Measurements from ENCODE around the gene CACNA1S.

Gene CACNA1S

DNA sequence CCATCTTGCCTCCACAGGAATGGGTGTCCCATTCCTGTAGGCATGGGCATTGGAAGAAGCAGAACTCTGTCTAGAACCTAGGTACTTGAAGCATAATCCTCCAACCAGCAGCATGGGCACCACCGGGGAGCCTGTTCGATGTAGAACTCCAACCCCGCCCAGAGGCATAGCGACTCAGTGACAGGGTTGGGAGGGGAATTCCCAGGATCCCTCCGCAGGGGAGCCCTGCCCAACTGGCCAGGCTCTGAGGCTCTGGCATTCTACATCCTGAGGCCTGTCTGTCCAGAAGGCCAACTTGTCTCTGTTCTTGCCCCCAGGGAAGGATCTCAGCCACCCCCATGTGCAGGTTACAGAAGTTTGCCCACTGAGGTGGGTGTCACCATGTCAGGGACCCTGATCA is 38.2 kb downstream of the CACNA1S start:
- no peak overlapping the region for H4K8ac ChIP-seq (ENCODE audit: low read depth, low read length)
- no peak overlapping the region for H3K27ac ChIP-seq (ENCODE audit: low read depth, low read length)
- H3K4me2 ChIP-seq (ENCODE audit: low read length) = no peak overlapping the region
- H3K79me2 ChIP-seq (ENCODE audit: control insufficient read depth, insufficient read depth, low read length, poor library complexity) = no peaks in the 10 kb centered on the region
- no peak overlapping the region for H2BK5ac ChIP-seq (ENCODE audit: low read depth, low read length, poor library complexity)
- no peak overlapping the region for H2AK5ac ChIP-seq (ENCODE audit: low read length)
- no peaks in the 10 kb centered on the region for H3K79me1 ChIP-seq (ENCODE audit: low read length)
- WGBS (ENCODE audit: extremely low coverage, insufficient coverage, insufficient read length) = no CpG with 5 or more reads among the region's 5 CpGs
- no peaks in the 10 kb centered on the region for H3K4me1 ChIP-seq (ENCODE audit: control insufficient read depth in 1 of 2, insufficient read depth in 2 of 2, low read length in 2 of 2)
- H3K36me3 ChIP-seq (ENCODE audit: control insufficient read depth in 1 of 2, insufficient read depth in 2 of 2, low read length in 2 of 2) = no peaks in the 10 kb centered on the region
- H2BK120ac ChIP-seq (ENCODE audit: insufficient read depth, low read length, poor library complexity) = no peak overlapping the region
- H3K9ac ChIP-seq (ENCODE audit: low read length) = no peak overlapping the region
- no peak overlapping the region for H4K12ac ChIP-seq (ENCODE audit: low read depth, low read length)
- no peak overlapping the region for H4K91ac ChIP-seq (ENCODE audit: low read depth, low read length)
- H2AFZ ChIP-seq (ENCODE audit: insufficient read depth, low read length, poor library complexity) = no peak overlapping the region
- no peak overlapping the region for H3K18ac ChIP-seq (ENCODE audit: low read length)
- H2BK12ac ChIP-seq (ENCODE audit: low read length) = no peak overlapping the region
- H3K14ac ChIP-seq (ENCODE audit: low read length) = no peak overlapping the region
- H3K9me3 ChIP-seq (ENCODE audit: insufficient read depth, low read depth, low read length) = peaks cover 2% of the 10 kb centered on the region
- H3K4ac ChIP-seq (ENCODE audit: low read depth, low read length) = no peak overlapping the region
- DNase-seq = peak in 1 of 2 donors; percentile 12
- no peak overlapping the region for H3K4me3 ChIP-seq (ENCODE audit: low read depth, low read length)
- H3K27me3 ChIP-seq (ENCODE audit: insufficient read depth, low read length) = no peaks in the 10 kb centered on the region
- H3K23ac ChIP-seq (ENCODE audit: low read length) = no peak overlapping the region

DNA sequence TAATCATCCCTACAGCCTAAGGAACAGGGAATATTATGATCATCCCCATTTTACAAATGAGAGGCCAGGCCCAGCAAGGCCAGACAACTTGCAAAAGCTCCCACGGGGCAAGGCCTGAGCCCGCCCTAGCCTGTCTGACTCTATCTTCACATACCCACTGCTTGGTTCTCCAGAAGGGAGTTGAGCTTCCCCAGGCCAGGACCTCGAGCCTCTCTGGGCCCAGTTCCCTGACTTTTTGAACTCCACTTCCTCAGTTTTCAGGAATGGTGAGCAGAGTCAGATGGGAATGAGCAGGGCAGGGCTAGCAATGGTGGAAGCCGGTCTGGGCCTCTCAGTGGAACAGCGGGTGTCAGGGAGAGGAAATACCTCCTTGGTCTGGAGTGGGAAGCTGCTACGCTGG is 39.3 kb downstream of the CACNA1S start:
- no peak overlapping the region for H3K4me2 ChIP-seq (ENCODE audit: low read length)
- H2BK120ac ChIP-seq (ENCODE audit: insufficient read depth, low read length, poor library complexity) = no peak overlapping the region
- H3K4me1 ChIP-seq (ENCODE audit: control insufficient read depth in 1 of 2, insufficient read depth in 2 of 2, low read length in 2 of 2) = no peaks in the 10 kb centered on the region
- H2AK5ac ChIP-seq (ENCODE audit: low read length) = no peak overlapping the region
- H3K27me3 ChIP-seq (ENCODE audit: insufficient read depth, low read length) = no peaks in the 10 kb centered on the region
- no peaks in the 10 kb centered on the region for H3K36me3 ChIP-seq (ENCODE audit: control insufficient read depth in 1 of 2, insufficient read depth in 2 of 2, low read length in 2 of 2)
- H3K9me3 ChIP-seq (ENCODE audit: insufficient read depth, low read depth, low read length) = peaks cover 2% of the 10 kb centered on the region
- no CpG with 5 or more reads among the region's 6 CpGs for WGBS (ENCODE audit: extremely low coverage, insufficient coverage, insufficient read length)
- H3K4ac ChIP-seq (ENCODE audit: low read depth, low read length) = no peak overlapping the region
- no peak overlapping the region for H4K8ac ChIP-seq (ENCODE audit: low read depth, low read length)
- no peak overlapping the region for H3K27ac ChIP-seq (ENCODE audit: low read depth, low read length)
- H4K12ac ChIP-seq (ENCODE audit: low read depth, low read length) = no peak overlapping the region
- H3K4me3 ChIP-seq (ENCODE audit: low read depth, low read length) = no peak overlapping the region
- no peak overlapping the region for H4K91ac ChIP-seq (ENCODE audit: low read depth, low read length)
- H2BK12ac ChIP-seq (ENCODE audit: low read length) = no peak overlapping the region
- no peak overlapping the region for H2BK5ac ChIP-seq (ENCODE audit: low read depth, low read length, poor library complexity)
- H3K23ac ChIP-seq (ENCODE audit: low read length) = no peak overlapping the region
- DNase-seq = no peak
- no peaks in the 10 kb centered on the region for H3K79me1 ChIP-seq (ENCODE audit: low read length)
- no peak overlapping the region for H3K18ac ChIP-seq (ENCODE audit: low read length)
- no peak overlapping the region for H3K9ac ChIP-seq (ENCODE audit: low read length)
- H2AFZ ChIP-seq (ENCODE audit: insufficient read depth, low read length, poor library complexity) = no peak overlapping the region
- H3K79me2 ChIP-seq (ENCODE audit: control insufficient read depth, insufficient read depth, low read length, poor library complexity) = no peaks in the 10 kb centered on the region
- no peak overlapping the region for H3K14ac ChIP-seq (ENCODE audit: low read length)

DNA sequence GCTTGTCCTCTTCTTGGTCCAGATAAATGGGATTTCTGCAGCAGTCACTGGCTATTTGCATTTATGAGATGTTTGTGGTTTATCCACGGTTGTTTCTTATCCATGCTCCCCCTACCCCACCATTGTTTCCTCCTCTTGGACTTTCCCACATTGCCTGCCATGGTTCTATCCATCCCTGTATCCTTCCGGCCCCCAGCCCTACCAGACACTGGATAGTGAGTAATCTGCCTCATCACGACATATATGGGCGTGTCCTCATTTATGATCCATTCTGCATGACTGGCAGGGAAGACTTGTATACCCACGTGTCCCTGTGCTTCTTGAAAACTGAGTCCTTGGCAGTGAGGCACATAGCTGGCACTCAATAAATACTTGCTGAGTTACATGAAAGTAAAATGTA is 40.1 kb downstream of the CACNA1S start:
- Histone ChIP-seq H2AFZ (ENCODE audit: insufficient read depth, low read length, poor library complexity) (no peak overlapping the region), H2BK12ac (ENCODE audit: low read length) (no peak overlapping the region), H2BK120ac (ENCODE audit: insufficient read depth, low read length, poor library complexity) (no peak overlapping the region), H4K12ac (ENCODE audit: low read depth, low read length) (no peak overlapping the region), H3K4me3 (ENCODE audit: low read depth, low read length) (no peak overlapping the region), H3K27me3 (ENCODE audit: insufficient read depth, low read length) (no peaks in the 10 kb centered on the region), H3K4ac (ENCODE audit: low read depth, low read length) (no peak overlapping the region), H4K8ac (ENCODE audit: low read depth, low read length) (no peak overlapping the region), H3K18ac (ENCODE audit: low read length) (no peak overlapping the region), H3K9ac (ENCODE audit: low read length) (no peak overlapping the region), H4K91ac (ENCODE audit: low read depth, low read length) (no peak overlapping the region), H3K79me2 (ENCODE audit: control insufficient read depth, insufficient read depth, low read length, poor library complexity) (no peaks in the 10 kb centered on the region), H3K9me3 (ENCODE audit: insufficient read depth, low read depth, low read length) (peaks cover 2% of the 10 kb centered on the region), H3K36me3 (ENCODE audit: control insufficient read depth in 1 of 2, insufficient read depth in 2 of 2, low read length in 2 of 2) (no peaks in the 10 kb centered on the region), H2BK5ac (ENCODE audit: low read depth, low read length, poor library complexity) (no peak overlapping the region), H3K23ac (ENCODE audit: low read length) (no peak overlapping the region), H3K4me2 (ENCODE audit: low read length) (no peak overlapping the region), H3K79me1 (ENCODE audit: low read length) (no peaks in the 10 kb centered on the region), H2AK5ac (ENCODE audit: low read length) (no peak overlapping the region), H3K14ac (ENCODE audit: low read length) (no peak overlapping the region), H3K27ac (ENCODE audit: low read depth, low read length) (no peak overlapping the region), H3K4me1 (ENCODE audit: control insufficient read depth in 1 of 2, insufficient read depth in 2 of 2, low read length in 2 of 2) (no peaks in the 10 kb centered on the region)
- no CpG with 5 or more reads among the region's 5 CpGs for WGBS (ENCODE audit: extremely low coverage, insufficient coverage, insufficient read length)
- DNase-seq = no peak

DNA sequence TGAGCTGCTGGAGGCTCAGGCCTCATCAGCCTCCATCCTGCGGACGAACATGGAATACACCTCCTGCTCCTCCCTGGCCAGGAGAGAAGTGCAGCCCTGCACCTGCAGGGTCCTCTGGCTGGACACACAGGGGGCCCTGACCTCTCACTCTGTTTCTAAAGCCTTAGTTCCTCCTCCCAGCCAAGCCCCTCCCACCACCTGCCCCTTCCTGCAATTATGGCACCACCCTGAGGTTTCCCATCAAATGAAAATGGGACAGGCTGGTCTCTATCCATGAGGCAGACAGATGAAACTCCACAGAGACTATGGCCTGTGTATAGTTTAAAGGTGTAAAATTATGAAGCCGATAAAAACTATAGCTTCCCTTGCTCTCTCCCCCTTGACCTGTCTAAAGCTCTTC is 42.6 kb downstream of the CACNA1S start:
- no peak overlapping the region for H3K14ac ChIP-seq (ENCODE audit: low read length)
- H3K4me3 ChIP-seq (ENCODE audit: low read depth, low read length) = no peak overlapping the region
- no CpG with 5 or more reads among the region's 3 CpGs for WGBS (ENCODE audit: extremely low coverage, insufficient coverage, insufficient read length)
- H3K27me3 ChIP-seq (ENCODE audit: insufficient read depth, low read length) = no peaks in the 10 kb centered on the region
- H3K23ac ChIP-seq (ENCODE audit: low read length) = no peak overlapping the region
- no peak overlapping the region for H3K4ac ChIP-seq (ENCODE audit: low read depth, low read length)
- no peak overlapping the region for H4K12ac ChIP-seq (ENCODE audit: low read depth, low read length)
- H3K4me2 ChIP-seq (ENCODE audit: low read length) = no peak overlapping the region
- no peak overlapping the region for H2BK5ac ChIP-seq (ENCODE audit: low read depth, low read length, poor library complexity)
- no peak overlapping the region for H2AK5ac ChIP-seq (ENCODE audit: low read length)
- H3K79me2 ChIP-seq (ENCODE audit: control insufficient read depth, insufficient read depth, low read length, poor library complexity) = no peaks in the 10 kb centered on the region
- no peaks in the 10 kb centered on the region for H3K4me1 ChIP-seq (ENCODE audit: control insufficient read depth in 1 of 2, insufficient read depth in 2 of 2, low read length in 2 of 2)
- H4K91ac ChIP-seq (ENCODE audit: low read depth, low read length) = no peak overlapping the region
- no peaks in the 10 kb centered on the region for H3K79me1 ChIP-seq (ENCODE audit: low read length)
- no peak overlapping the region for H3K9ac ChIP-seq (ENCODE audit: low read length)
- H3K36me3 ChIP-seq (ENCODE audit: control insufficient read depth in 1 of 2, insufficient read depth in 2 of 2, low read length in 2 of 2) = no peaks in the 10 kb centered on the region
- H3K18ac ChIP-seq (ENCODE audit: low read length) = no peak overlapping the region
- H2BK120ac ChIP-seq (ENCODE audit: insufficient read depth, low read length, poor library complexity) = no peak overlapping the region
- H4K8ac ChIP-seq (ENCODE audit: low read depth, low read length) = no peak overlapping the region
- H3K27ac ChIP-seq (ENCODE audit: low read depth, low read length) = no peak overlapping the region
- H3K9me3 ChIP-seq (ENCODE audit: insufficient read depth, low read depth, low read length) = no peaks in the 10 kb centered on the region
- H2BK12ac ChIP-seq (ENCODE audit: low read length) = no peak overlapping the region
- H2AFZ ChIP-seq (ENCODE audit: insufficient read depth, low read length, poor library complexity) = no peak overlapping the region
- DNase-seq = no peak

Data from trophoblast cell (in vitro differentiated cells and primary cell).